Activated naive CD4-positive, alpha-beta T cell treated with anti-CD3 and anti-CD28 coated beads for 36 hours (primary cell): ENCODE data around the gene MYOG. TPM values are rescaled to one million over a fixed set of nuclear protein-coding genes. Genes with fewer than 3 reads are reported as not detected.

Source experiments
- CTCF ChIA-PET: fragments of 350-600 bp; sonication (Branson Sonifier 250); formaldehyde crosslinking; loops from one replicate; lab custom pipeline; 2021; ENCODE audit warnings: antibody characterized with exemption; lab: Charles Lee
- DNase-seq: peaks from one replicate; pipeline ENCODE4 v3.0.0-alpha.2; 2020
- H3K27ac Mint-ChIP-seq: one replicate; pipeline ENCODE4 v1.8.0; 2021; ENCODE audit warnings: mild to moderate bottlenecking, mixed read lengths
- H3K27me3 Mint-ChIP-seq: one replicate; pipeline ENCODE4 v1.8.0; 2021; ENCODE audit warnings: low read depth, mixed read lengths
- H3K36me3 Mint-ChIP-seq: one replicate; pipeline ENCODE4 v1.8.0; 2021; ENCODE audit warnings: low read depth, mixed read lengths
- H3K4me1 Mint-ChIP-seq: one replicate; pipeline ENCODE4 v1.8.0; 2021; ENCODE audit warnings: low read depth, mixed read lengths
- H3K4me3 Mint-ChIP-seq: one replicate; pipeline ENCODE4 v1.8.0; 2021; ENCODE audit warnings: mild to moderate bottlenecking, moderate library complexity, mixed read lengths
- H3K9me3 Mint-ChIP-seq: one replicate; pipeline ENCODE4 v1.8.0; 2021; ENCODE audit warnings: mixed read lengths
- intact Hi-C: fragments of 100-400 bp; cut with micrococcal nuclease; formaldehyde crosslinking; loops from one replicate; pipeline ENCODE4 v1.15.1; 2023
- total RNA-seq, 2 experiments: library from RNA; stranded (reverse); gene quantifications; one replicate each; pipeline ENCODE4 v1.2.3, GENCODE V29; 2021

MYOG gene
- total RNA-seq, 2 experiments from 2014 or later = not detected

- H3K4me3 Mint-ChIP-seq = no peak overlapping the region
- DNase-seq = no peak
- H3K4me1 Mint-ChIP-seq = no peaks in the 10 kb centered on the region
Observed at GRCh38 chr1:203038217-203038741, 47.5 kb downstream of the MYOG start.

GRCh38 chr1:203037509-203038190 lies 48.2 kb downstream of the MYOG start:
- peaks cover 2% of the 10 kb centered on the region for H3K27me3 Mint-ChIP-seq
- H3K4me1 Mint-ChIP-seq = no peaks in the 10 kb centered on the region
- DNase-seq = no peak
- H3K9me3 Mint-ChIP-seq = no peaks in the 10 kb centered on the region
- CTCF ChIA-PET = interaction anchor here (1.3 to 5.7 kb wide), 3 partner anchors 178 to 233 kb away, joined by 4 to 100 read pairs (median 13); no protein-coding TSS in a partner anchor
- H3K4me3 Mint-ChIP-seq = no peak overlapping the region
- H3K27ac Mint-ChIP-seq = no peak overlapping the region
- intact Hi-C loops = loop anchor here (5.0 kb wide), 1 partner anchor 300 kb away; no protein-coding TSS in a partner anchor
- no peaks in the 10 kb centered on the region for H3K36me3 Mint-ChIP-seq

More at GRCh38 chr1:203038217-203038741, 47.5 kb downstream of the MYOG start:
- H3K27me3 Mint-ChIP-seq = peaks cover 2% of the 10 kb centered on the region
- no peaks in the 10 kb centered on the region for H3K9me3 Mint-ChIP-seq
- no peaks in the 10 kb centered on the region for H3K36me3 Mint-ChIP-seq
- no peak overlapping the region for H3K27ac Mint-ChIP-seq
- intact Hi-C loops = loop anchor here (5.0 kb wide), 1 partner anchor 299 kb away; no protein-coding TSS in a partner anchor
- CTCF ChIA-PET = interaction anchor here (0.6 to 5.9 kb wide), 9 partner anchors 11 to 353 kb away, joined by 3 to 100 read pairs (median 9); partner anchors contain the start of gene PPFIA4

- H3K4me1 Mint-ChIP-seq = no peaks in the 10 kb centered on the region
- H3K36me3 Mint-ChIP-seq = no peaks in the 10 kb centered on the region
- peaks cover 2% of the 10 kb centered on the region for H3K27me3 Mint-ChIP-seq
- H3K27ac Mint-ChIP-seq = no peak overlapping the region
- DNase-seq = no peak
- no peak overlapping the region for H3K4me3 Mint-ChIP-seq
- intact Hi-C loops = loop anchor here (5.0 kb wide), 1 partner anchor 301 kb away; no protein-coding TSS in a partner anchor
- CTCF ChIA-PET = interaction anchor here (1.3 to 2.8 kb wide), 4 partner anchors 8 to 234 kb away, joined by 4 to 13 read pairs (median 8); no protein-coding TSS in a partner anchor
- H3K9me3 Mint-ChIP-seq = no peaks in the 10 kb centered on the region
Observed at GRCh38 chr1:203036537-203036936, 49.3 kb downstream of the MYOG start.

- CTCF ChIA-PET = interaction anchor here (0.6 to 2.8 kb wide), 6 partner anchors 8 to 234 kb away, joined by 3 to 13 read pairs (median 6); no protein-coding TSS in a partner anchor
- Mint-ChIP-seq H3K36me3 (no peaks in the 10 kb centered on the region), H3K4me1 (no peaks in the 10 kb centered on the region), H3K4me3 (no peak overlapping the region), H3K27ac (no peak overlapping the region), H3K27me3 (peaks cover 2% of the 10 kb centered on the region), H3K9me3 (no peaks in the 10 kb centered on the region)
- no peak for DNase-seq
- intact Hi-C loops = loop anchor here (5.0 kb wide), 1 partner anchor 301 kb away; no protein-coding TSS in a partner anchor
Observed at GRCh38 chr1:203036135-203036534, 49.7 kb downstream of the MYOG start.

GRCh38 chr1:203035111-203036000 lies 50.5 kb downstream of the MYOG start:
- H3K9me3 Mint-ChIP-seq = no peaks in the 10 kb centered on the region
- H3K4me1 Mint-ChIP-seq = no peaks in the 10 kb centered on the region
- DNase-seq = no peak
- intact Hi-C loops = loop anchor here (5.0 kb wide), 1 partner anchor 302 kb away; no protein-coding TSS in a partner anchor
- H3K36me3 Mint-ChIP-seq = no peaks in the 10 kb centered on the region
- CTCF ChIA-PET = interaction anchor here (0.6 to 2.8 kb wide), 7 partner anchors 7 to 303 kb away, joined by 3 to 13 read pairs (median 6); partner anchors contain the start of gene PPFIA4
- no peak overlapping the region for H3K4me3 Mint-ChIP-seq
- H3K27ac Mint-ChIP-seq = no peak overlapping the region
- peaks cover 2% of the 10 kb centered on the region for H3K27me3 Mint-ChIP-seq

GRCh38 chr1:203034422-203035110 lies 51.2 kb downstream of the MYOG start:
- no peak for DNase-seq
- H3K4me1 Mint-ChIP-seq = no peaks in the 10 kb centered on the region
- H3K27ac Mint-ChIP-seq = no peak overlapping the region
- intact Hi-C loops = loop anchor here (5.0 kb wide), 1 partner anchor 303 kb away; no protein-coding TSS in a partner anchor
- H3K27me3 Mint-ChIP-seq = peaks cover 2% of the 10 kb centered on the region
- no peak overlapping the region for H3K4me3 Mint-ChIP-seq
- H3K36me3 Mint-ChIP-seq = no peaks in the 10 kb centered on the region
- no peaks in the 10 kb centered on the region for H3K9me3 Mint-ChIP-seq
- CTCF ChIA-PET = interaction anchor here (0.6 to 2.8 kb wide), 6 partner anchors 8 to 415 kb away, joined by 3 to 11 read pairs (median 4); partner anchors contain the start of gene PPFIA4

- intact Hi-C loops = no loop called here
- Mint-ChIP-seq H3K4me3 (no peak overlapping the region), H3K27ac (no peak overlapping the region), H3K36me3 (no peaks in the 10 kb centered on the region), H3K4me1 (no peaks in the 10 kb centered on the region), H3K9me3 (no peaks in the 10 kb centered on the region), H3K27me3 (no peaks in the 10 kb centered on the region)
- no peak for DNase-seq
- CTCF ChIA-PET = interaction anchor here (0.6 to 2.6 kb wide), 5 partner anchors 8 to 416 kb away, joined by 3 to 8 read pairs (median 5); partner anchors contain the start of gene PPFIA4
Observed at GRCh38 chr1:203033917-203034316, 51.9 kb downstream of the MYOG start.

- intact Hi-C loops = no loop called here
- CTCF ChIA-PET = interaction anchor here (2.6 kb wide), 1 partner anchor 183 kb away, joined by 8 read pairs; no protein-coding TSS in a partner anchor
Observed at GRCh38 chr1:203033287-203033686, 52.5 kb downstream of the MYOG start.

More at GRCh38 chr1:203033287-203033686, 52.5 kb downstream of the MYOG start:
- no peaks in the 10 kb centered on the region for H3K9me3 Mint-ChIP-seq
- no peak overlapping the region for H3K27ac Mint-ChIP-seq
- H3K4me3 Mint-ChIP-seq = no peak overlapping the region
- no peak for DNase-seq
- H3K27me3 Mint-ChIP-seq = no peaks in the 10 kb centered on the region
- H3K4me1 Mint-ChIP-seq = no peaks in the 10 kb centered on the region
- no peaks in the 10 kb centered on the region for H3K36me3 Mint-ChIP-seq

Other genes starting within 250 kb of the MYOG start
- gene RABIF, start 196.9 kb downstream of the MYOG start, total RNA-seq = 1 to 10 TPM; 5.9 to 6.2 TPM
- 10 to 100 TPM; 42.5 to 42.6 TPM for gene KLHL12, start 158.8 kb downstream of the MYOG start, total RNA-seq
- gene ADIPOR1, start 127.7 kb downstream of the MYOG start, total RNA-seq = 10 to 100 TPM; 75.5 to 77.0 TPM
- gene CYB5R1, start 118.8 kb downstream of the MYOG start, total RNA-seq = 10 to 100 TPM; 13.5 to 14.1 TPM
- 10 to 100 TPM; 80.3 to 90.6 TPM for gene TMEM183A, start 78.6 kb downstream of the MYOG start, total RNA-seq
- 1 to 10 TPM; 4.5 to 6.5 TPM for gene PPFIA4, start 59.5 kb downstream of the MYOG start, total RNA-seq
- not detected for gene ADORA1, start 41.7 kb upstream of the MYOG start, total RNA-seq
- not detected for gene MYBPH, start 89.8 kb upstream of the MYOG start, total RNA-seq
- gene CHI3L1, start 100.7 kb upstream of the MYOG start, total RNA-seq = under 1 TPM; 0.24 to 0.44 TPM
- gene CHIT1, start 143.7 kb upstream of the MYOG start, total RNA-seq = 1 to 10 TPM; 1.1 to 1.3 TPM
- gene BTG2, start 219.5 kb upstream of the MYOG start, total RNA-seq = 100 to 1,000 TPM; 106 to 109 TPM